Measurements from ENCODE around the gene BOLA3. TPM values are rescaled to one million over a fixed set of nuclear protein-coding genes. Genes with fewer than 3 reads are reported as not detected.

BOLA3 gene
- total and polyA plus RNA-seq, 2 donors (not counting 3 experiments of a cell fraction or from before 2014, with no cell fraction given), result 28.7 to 42.4 TPM

DNA sequence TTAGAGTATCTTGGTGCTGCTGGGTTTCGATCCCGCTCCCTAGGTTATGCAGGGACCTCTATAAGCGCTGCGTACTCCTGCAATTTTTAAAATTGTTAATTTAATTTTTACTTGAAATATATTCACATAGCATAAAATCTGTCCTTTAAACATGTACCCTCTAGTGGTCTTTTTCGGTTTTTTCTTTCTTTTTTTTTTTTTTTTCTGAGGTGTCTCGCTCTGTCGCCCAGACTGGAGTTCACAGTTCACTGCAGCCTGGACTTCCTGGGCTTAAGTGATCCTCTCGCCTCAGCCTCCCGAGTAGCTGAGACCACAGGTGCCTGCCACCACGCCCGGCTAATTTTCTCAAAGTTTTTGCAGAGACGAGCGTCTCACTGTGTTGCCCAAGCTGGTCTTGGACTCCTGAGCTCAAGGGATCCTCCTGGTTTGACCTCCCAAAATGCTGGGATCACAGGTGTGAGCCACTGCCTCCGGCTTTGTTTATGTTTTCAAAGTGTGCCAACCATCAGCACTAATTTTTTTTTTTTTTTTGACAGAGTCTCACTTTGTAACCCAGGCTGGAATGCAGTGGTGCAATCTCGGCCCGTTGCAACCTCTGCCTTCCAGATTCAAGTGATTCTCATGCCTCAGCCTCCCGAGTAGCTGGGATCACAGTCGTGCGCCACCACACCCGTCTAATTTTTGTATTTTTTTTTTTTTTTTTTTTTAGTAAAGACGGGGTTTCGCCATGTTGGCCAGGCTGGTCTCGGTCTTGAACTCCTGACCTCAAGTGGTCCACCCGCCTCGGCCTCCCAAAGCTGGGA lies 31.6 kb upstream of the BOLA3 start:
- Histone ChIP-seq H3K9ac (replicated peaks; ENCODE audit: extremely low read depth, insufficient read depth, low read length) (peak overlapping the region; percentile 28), H3K27ac (ENCODE audit: insufficient read depth, low read depth, low read length) (no peak overlapping the region), H3K9me1 (replicated peaks; ENCODE audit: control insufficient read depth, extremely low read depth, insufficient read depth, low read length) (no peaks in the 10 kb centered on the region), H3K79me2 (ENCODE audit: control insufficient read depth, insufficient read depth, low read length) (peaks cover 42% of the 10 kb centered on the region), H2AFZ (ENCODE audit: low read depth, low read length) (peak overlapping the region; percentile 68), H3K36me3 (ENCODE audit: control insufficient read depth in 2 of 2, extremely low read depth in 1 of 2, insufficient read depth in 2 of 2, low read length in 2 of 2) (no peaks in the 10 kb centered on the region), H3K4me3 (replicated peaks in 1 of 3; ENCODE audit: insufficient read depth in 1 of 3, low read depth in 1 of 3, low read length in 3 of 3) (peak overlapping the region; percentile 26 to 100 (median 93)), H4K20me1 (replicated peaks; ENCODE audit: control insufficient read depth, extremely low read depth, insufficient read depth, low read length) (peaks cover 2% of the 10 kb centered on the region), H3K4me2 (ENCODE audit: insufficient read depth, low read length) (peak overlapping the region; percentile 79), H3K9me3 (replicated peaks; ENCODE audit: control insufficient read depth, insufficient read depth, low read length) (no peaks in the 10 kb centered on the region), H3K27me3 (ENCODE audit: control insufficient read depth in 2 of 2, insufficient read depth in 2 of 2, low read length in 2 of 2) (peaks cover 0 to 2% of the 10 kb centered on the region in 2 experiments), H3K4me1 (ENCODE audit: control insufficient read depth, extremely low read depth, insufficient read depth, low read length) (peaks cover 9% of the 10 kb centered on the region)
- dilution Hi-C loops (cut with MboI; ENCODE audit: extremely low pct_ligation_motif_present, low sequenced_read_pairs) (no loop called here), intact Hi-C loops (cut with micrococcal nuclease) (no loop called here)
- BruUV-seq (replicated peaks), result TSS peak; percentile 42
- FAIRE-seq, result peak; percentile 62
- ChIA-PET POLR2A (interaction anchor here (0.7 to 1.4 kb wide), 5 partner anchors 17 to 610 kb away, joined by 3 to 6 read pairs (median 4); partner anchors contain the start of genes BOLA3 and MTHFD2), CTCF (interaction anchor here (0.9 to 1.9 kb wide), 12 partner anchors 10 to 499 kb away, joined by 3 to 20 read pairs (median 5); partner anchors contain the start of genes BOLA3, MTHFD2 and STAMBP)
- no peak for DNase-seq (ENCODE audit: low read depth, low spot score)
- TF ChIP-seq CTCF (IDR thresholded peaks at IDR 0.05; ENCODE audit: extremely low read depth in 1 of 2, insufficient read depth in 1 of 2, low read depth in 1 of 2, low read length in 2 of 2) (peak in 1 of 2 donors; percentile 9), POLR2A (IDR thresholded peaks at IDR 0.05; ENCODE audit: low read depth, low read length) (peak; percentile 92), JUN (IDR thresholded peaks at IDR 0.05; ENCODE audit: borderline replicate concordance, insufficient read depth, insufficient read length, low read depth) (no peak), MYC (IDR thresholded peaks at IDR 0.05; ENCODE audit: low read depth, low read length) (no peak), FOS (IDR thresholded peaks at IDR 0.05; ENCODE audit: borderline replicate concordance, insufficient read depth, low read length) (no peak)
